ENCODE data around the gene KDM4C.

DNA sequence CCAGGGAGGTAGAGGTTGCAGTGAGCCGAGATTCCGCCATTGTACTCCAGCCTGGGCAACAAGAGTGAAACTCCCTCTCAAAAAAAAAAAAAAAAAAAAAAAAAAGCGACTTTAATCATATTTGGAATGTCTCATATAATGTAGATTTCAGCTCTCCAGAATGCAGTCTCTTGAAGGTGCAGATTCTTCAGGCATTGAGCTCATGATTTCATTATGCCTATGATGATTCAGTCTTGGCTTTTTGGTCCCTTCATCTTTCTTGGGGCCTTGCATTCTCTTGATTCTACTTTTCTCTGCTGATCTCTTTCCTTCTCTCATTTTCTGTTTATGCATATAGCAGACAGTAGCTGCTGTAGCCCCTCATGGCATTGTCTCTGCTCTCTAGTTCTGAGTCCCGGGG is 22.9 kb downstream of the KDM4C start:
- TF ChIP-seq, protein P1, sequence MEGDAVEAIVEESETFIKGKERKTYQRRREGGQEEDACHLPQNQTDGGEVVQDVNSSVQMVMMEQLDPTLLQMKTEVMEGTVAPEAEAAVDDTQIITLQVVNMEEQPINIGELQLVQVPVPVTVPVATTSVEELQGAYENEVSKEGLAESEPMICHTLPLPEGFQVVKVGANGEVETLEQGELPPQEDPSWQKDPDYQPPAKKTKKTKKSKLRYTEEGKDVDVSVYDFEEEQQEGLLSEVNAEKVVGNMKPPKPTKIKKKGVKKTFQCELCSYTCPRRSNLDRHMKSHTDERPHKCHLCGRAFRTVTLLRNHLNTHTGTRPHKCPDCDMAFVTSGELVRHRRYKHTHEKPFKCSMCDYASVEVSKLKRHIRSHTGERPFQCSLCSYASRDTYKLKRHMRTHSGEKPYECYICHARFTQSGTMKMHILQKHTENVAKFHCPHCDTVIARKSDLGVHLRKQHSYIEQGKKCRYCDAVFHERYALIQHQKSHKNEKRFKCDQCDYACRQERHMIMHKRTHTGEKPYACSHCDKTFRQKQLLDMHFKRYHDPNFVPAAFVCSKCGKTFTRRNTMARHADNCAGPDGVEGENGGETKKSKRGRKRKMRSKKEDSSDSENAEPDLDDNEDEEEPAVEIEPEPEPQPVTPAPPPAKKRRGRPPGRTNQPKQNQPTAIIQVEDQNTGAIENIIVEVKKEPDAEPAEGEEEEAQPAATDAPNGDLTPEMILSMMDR (IDR thresholded peaks at IDR 0.05 in 8 of 11, conservative IDR thresholded peaks at IDR 0.05 in 3 of 11): no peak
- no peak for TF ChIP-seq POLR2AphosphoS5 (IDR thresholded peaks at IDR 0.05)
